ENCODE measurements around the gene MARCHF11. TPM values are rescaled to one million over a fixed set of nuclear protein-coding genes. Genes with fewer than 3 reads are reported as not detected.

Gene MARCHF11
- total and polyA plus RNA-seq, 2 of the 8 experiments (the other 6 are each of a cell fraction or from before 2014, with no cell fraction given) = 0.27 to 0.82 TPM

DNA sequence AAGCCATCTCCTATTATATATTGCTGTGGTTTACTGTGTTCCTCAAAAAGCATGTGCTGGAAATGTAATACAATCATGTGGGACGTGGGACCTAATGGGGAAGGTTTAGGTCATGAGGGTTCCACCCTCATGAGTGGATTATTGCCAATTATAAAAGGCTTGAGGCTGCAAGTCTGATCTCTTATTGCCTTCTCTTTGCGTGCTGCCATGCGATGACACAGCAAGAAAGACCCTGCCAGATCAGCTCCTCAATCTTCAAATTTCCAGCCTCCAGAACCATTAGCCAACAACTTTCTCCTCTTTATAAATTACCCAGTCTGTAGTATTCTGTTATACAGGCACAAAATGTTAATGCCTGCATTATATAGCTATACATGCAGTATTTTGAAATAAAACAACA is 45.4 kb downstream of the MARCHF11 start:
- Histone ChIP-seq H3K4me2 (ENCODE audit: insufficient read depth in 1 of 2, low read depth in 2 of 2, low read length in 2 of 2) (no peak overlapping the region), H3K79me2 (ENCODE audit: control insufficient read depth in 1 of 2, insufficient read depth in 2 of 2, low read length in 2 of 2) (no peaks in the 10 kb centered on the region), H3K56ac (replicated peaks; ENCODE audit: insufficient read length, low read depth, low read length) (no peak overlapping the region), H3K23me2 (ENCODE audit: low read depth, low read length) (no peaks in the 10 kb centered on the region), H2BK120ac (replicated peaks; ENCODE audit: low read depth, low read length) (no peak overlapping the region), H2BK15ac (ENCODE audit: low read length) (no peak overlapping the region), H2BK20ac (ENCODE audit: low read length) (no peak overlapping the region), H3K18ac (ENCODE audit: extremely low read depth, low read length) (no peak overlapping the region), H3K27me3 (replicated peaks in 1 of 4; ENCODE audit: control insufficient read depth in 3 of 4, extremely low read depth in 1 of 4, insufficient read depth in 3 of 4, low read length in 3 of 4) (no peaks in the 10 kb centered on the region), H3K23ac (ENCODE audit: insufficient read length) (no peak overlapping the region), H3K36me3 (ENCODE audit: control insufficient read depth in 2 of 4, insufficient read depth in 4 of 4, low read length in 3 of 4) (no peaks in the 10 kb centered on the region; a peak in 1 of 8 replicates), H2BK12ac (ENCODE audit: low read depth, low read length) (no peak overlapping the region), H3K4me3 (ENCODE audit: extremely low read depth in 1 of 4, insufficient read depth in 2 of 4, low read depth in 3 of 4, low read length in 4 of 4) (no peak overlapping the region), H3K9me3 (ENCODE audit: insufficient read depth in 2 of 2, low read depth in 1 of 2, low read length in 1 of 2) (peaks cover 12 to 16% of the 10 kb centered on the region in 2 experiments), H2BK5ac (ENCODE audit: low read depth, low read length) (no peak overlapping the region), H3K4ac (replicated peaks; ENCODE audit: insufficient read length, low read depth, low read length) (no peak overlapping the region), H4K8ac (ENCODE audit: extremely low read depth, insufficient read depth, low read length) (no peak overlapping the region), H3K14ac (ENCODE audit: insufficient read length) (no peak overlapping the region), H3K79me1 (ENCODE audit: low read depth, low read length) (no peaks in the 10 kb centered on the region), H3K9ac (replicated peaks in 1 of 4; ENCODE audit: extremely low read depth in 1 of 4, low read depth in 3 of 4, low read length in 3 of 4) (no peak overlapping the region), H3K27ac (ENCODE audit: low read depth, low read length) (no peak overlapping the region), H3K4me1 (replicated peaks in 1 of 4; ENCODE audit: control insufficient read depth in 3 of 4, insufficient read depth in 4 of 4, low read length in 3 of 4) (no peaks in the 10 kb centered on the region), H2AK5ac (ENCODE audit: low read depth, low read length) (no peak overlapping the region), H4K5ac (ENCODE audit: insufficient read length, low read depth, low read length) (no peak overlapping the region), H4K20me1 (replicated peaks in 1 of 2; ENCODE audit: control insufficient read depth in 1 of 2, insufficient read depth in 2 of 2, low read length in 2 of 2) (no peaks in the 10 kb centered on the region), H4K91ac (replicated peaks; ENCODE audit: insufficient read length, low read length) (no peak overlapping the region), H2AFZ (ENCODE audit: low read length) (no peak overlapping the region)
- ChIA-PET CTCF (ENCODE audit: partially characterized antibody) (interaction anchor here (0.8 kb wide), 1 partner anchor 50 kb away, joined by 3 read pairs; no protein-coding TSS in a partner anchor), POLR2A (ENCODE audit: partially characterized antibody) (no interaction called here)
- DNase-seq (ENCODE audit: low read depth in 1 of 2, low spot score in 2 of 2) (no peak), FAIRE-seq (no peak)
- TF ChIP-seq BRCA1 (IDR thresholded peaks at IDR 0.05; ENCODE audit: low read depth, low read length) = no peak
- TF ChIP-seq SUZ12 (IDR thresholded peaks at IDR 0.05; ENCODE audit: low read length) = no peak
- TF ChIP-seq, protein P1, sequence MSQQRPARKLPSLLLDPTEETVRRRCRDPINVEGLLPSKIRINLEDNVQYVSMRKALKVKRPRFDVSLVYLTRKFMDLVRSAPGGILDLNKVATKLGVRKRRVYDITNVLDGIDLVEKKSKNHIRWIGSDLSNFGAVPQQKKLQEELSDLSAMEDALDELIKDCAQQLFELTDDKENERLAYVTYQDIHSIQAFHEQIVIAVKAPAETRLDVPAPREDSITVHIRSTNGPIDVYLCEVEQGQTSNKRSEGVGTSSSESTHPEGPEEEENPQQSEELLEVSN (IDR thresholded peaks at IDR 0.05) = no peak
- WGBS, 2 experiments (ENCODE audit: extremely low coverage in 1 of 2, insufficient coverage in 1 of 2, insufficient read length in 1 of 2, insufficient replicate concordance in 2 of 2, low coverage in 1 of 2, low lambda C conversion rate in 2 of 2, missing lambda C conversion rate in 1 of 2) = 86% methylated on average over 3 of the region's 3 CpGs; no CpG with 5 or more reads in 1 of the 2 experiments

All from H1 (cell line).